ENCODE measurements around the gene URB2.

DNA sequence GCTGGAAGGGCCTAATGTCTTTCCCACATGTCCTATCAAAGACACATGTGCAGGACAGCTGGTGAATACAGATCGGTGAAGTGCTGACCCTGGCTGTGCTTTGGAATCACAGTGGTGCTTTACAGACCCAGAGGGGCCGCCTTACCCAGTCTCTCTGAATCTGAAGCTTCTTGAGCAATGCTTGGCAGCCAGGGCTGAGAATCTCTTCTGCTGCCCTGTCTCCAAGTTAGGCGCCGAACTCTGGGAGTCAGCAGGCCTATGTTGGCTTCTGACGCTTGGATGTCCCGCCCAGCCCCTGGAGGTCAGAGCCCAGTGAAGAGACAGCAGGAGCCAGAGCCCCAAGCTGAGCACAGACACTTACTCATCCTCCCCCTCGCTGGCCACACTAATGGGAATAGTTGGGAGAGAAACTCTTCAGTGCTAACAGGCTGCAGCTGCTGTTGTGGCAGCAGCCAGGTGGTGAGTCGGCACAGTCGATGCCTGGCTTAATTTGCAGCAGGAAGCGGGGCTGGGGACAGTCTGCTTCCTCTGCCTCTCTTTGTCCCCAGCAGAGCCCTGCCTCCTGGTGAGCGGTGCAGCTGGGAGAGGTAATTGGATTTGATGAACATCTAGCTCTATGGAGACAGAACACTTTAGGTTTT, 68.1 kb downstream of the URB2 start:
- no peak for TF ChIP-seq CTCF (IDR thresholded peaks at IDR 0.05)
- no peak for TF ChIP-seq POLR2A (IDR thresholded peaks at IDR 0.05)

All from right lobe of liver (tissue), 4 donors.